GM12878 (cell line): ENCODE data around the gene KDM5B. TPM values are rescaled to one million over a fixed set of nuclear protein-coding genes. Genes with fewer than 3 reads are reported as not detected.

Experiments used
- ATAC-seq: fragments of 200-7000 bp; cut with Tn5 transposase; 3 replicates; pipeline ENCODE4 v1.9.1; 2020; ENCODE audit warnings: mild to moderate bottlenecking, moderate library complexity
- BruUV-seq: library from RNA; stranded (reverse); fragments of 400-500 nt; replicated peaks from 2 replicates; lab custom pipeline; 2021; lab: Mats Ljungman, UMichigan
- CTCF ChIA-PET: fragments of 300-600 bp; sonication (Branson Sonifier 250); formaldehyde crosslinking; extraction: SDS; loops from one replicate; lab custom pipeline; 2021; ENCODE audit warnings: inconsistent platforms; lab: Yijun Ruan, JAX
- POLR2A ChIA-PET: fragments of 350-600 bp; formaldehyde crosslinking; extraction: SDS; loops from one replicate; lab custom pipeline; 2021; ENCODE audit warnings: inconsistent platforms; lab: Charles Lee
- RAD21 ChIA-PET: fragments of 300-600 bp; sonication (Branson Sonifier 250); formaldehyde crosslinking; loops from one replicate; lab custom pipeline; 2023; ENCODE audit warnings: antibody characterized with exemption; ENCODE audit not compliant: unreplicated experiment; lab: Charles Lee
- SMC1A ChIA-PET: fragments of 300-600 bp; sonication (Branson Sonifier 250); formaldehyde crosslinking; loops from one replicate; lab custom pipeline; 2023; ENCODE audit not compliant: unreplicated experiment, uncharacterized antibody; lab: Charles Lee
- DNase-seq: peaks from one replicate; pipeline ENCODE4 v3.0.0-alpha.2; 2011; ENCODE audit warnings: low read depth, low spot score
- FAIRE-seq: peaks from 3 replicates; lab custom pipeline; 2011; peaks lifted over from hg19 to GRCh38; lab: Jason Lieb, UNC
- H2AFZ ChIP-seq: 2 replicates; pipeline ENCODE4 v1.6.0; 2011; ENCODE audit warnings: low read depth, low read length, control low read depth; ENCODE audit not compliant: control insufficient read depth
- H3K27ac ChIP-seq: 2 replicates; pipeline ENCODE4 v1.5.1; 2011; ENCODE audit warnings: control low read depth; ENCODE audit not compliant: control insufficient read depth, insufficient read depth
- H3K27me3 ChIP-seq, 2 experiments: replicated peaks in 1 of 2; 2 replicates each; pipeline versions ENCODE4 v1.6.0 to v1.6.1; 2011; ENCODE audit warnings: low read length in 1 of 2; ENCODE audit not compliant: control insufficient read depth in 2 of 2, insufficient read depth in 2 of 2
- H3K36me3 ChIP-seq, 2 experiments: 2 replicates each; pipeline ENCODE4 v1.5.1; 2011; ENCODE audit warnings: low read length in 1 of 2; ENCODE audit not compliant: control insufficient read depth in 2 of 2, insufficient read depth in 2 of 2
- H3K4me1 ChIP-seq: 2 replicates; pipeline ENCODE4 v1.6.1; 2011; ENCODE audit warnings: mild to moderate bottlenecking, low read length, moderate library complexity, mixed read lengths; ENCODE audit not compliant: control insufficient read depth, insufficient read depth
- H3K4me2 ChIP-seq: 2 replicates; pipeline ENCODE4 v1.6.0; 2011; ENCODE audit warnings: control low read depth; ENCODE audit not compliant: control insufficient read depth, insufficient read depth
- H3K4me3 ChIP-seq: fragments of 200-600 bp; sonication (generic); 2 replicates; pipeline ENCODE4 v1.5.1; 2016
- H3K79me2 ChIP-seq: 2 replicates; pipeline ENCODE4 v1.6.0; 2011; ENCODE audit warnings: low read length; ENCODE audit not compliant: control insufficient read depth, insufficient read depth
- H3K9ac ChIP-seq: 2 replicates; pipeline ENCODE4 v1.8.0; 2011; ENCODE audit warnings: low read length, control low read depth, mixed read lengths; ENCODE audit not compliant: control insufficient read depth, insufficient read depth
- H3K9me3 ChIP-seq: replicated peaks from 3 replicates; pipeline ENCODE4 v1.5.1; 2011; ENCODE audit warnings: mild to moderate bottlenecking, low read length; ENCODE audit not compliant: control insufficient read depth, insufficient read depth
- H4K20me1 ChIP-seq: 2 replicates; pipeline ENCODE4 v1.6.0; 2011; ENCODE audit not compliant: control insufficient read depth, insufficient read depth
- CBFB ChIP-seq: IDR thresholded peaks from 2 replicates; pipeline ENCODE4 v1.6.1; 2016; ENCODE audit warnings: antibody characterized with exemption, low read depth
- CEBPB ChIP-seq, 2 experiments: fragments of 150-350 bp in 1 of 2; IDR thresholded peaks; 2 replicates each; pipeline ENCODE4 v1.6.1; 2012 to 2014; ENCODE audit warnings: low read depth in 2 of 2, low read length in 2 of 2, borderline replicate concordance in 1 of 2, inconsistent platforms in 1 of 2
- GATAD2B ChIP-seq: fragments of 450-650 bp; conservative IDR thresholded peaks from 2 replicates; pipeline ENCODE4 v1.6.1; 2017; ENCODE audit warnings: low read depth, mild to moderate bottlenecking, moderate library complexity
- IRF4 ChIP-seq: IDR thresholded peaks from 2 replicates; pipeline ENCODE4 v1.6.1; 2011; ENCODE audit warnings: low read depth, low read length
- MLLT1 ChIP-seq: fragments of 450-650 bp; IDR thresholded peaks from 2 replicates; pipeline ENCODE4 v1.6.1; 2016; ENCODE audit warnings: mild to moderate bottlenecking
- TCF12 ChIP-seq: IDR thresholded peaks from 2 replicates; pipeline ENCODE4 v1.6.1; 2011; ENCODE audit warnings: low read depth, mild to moderate bottlenecking, low read length
- USF2 ChIP-seq: IDR thresholded peaks from 2 replicates; pipeline ENCODE4 v1.6.1; 2011; ENCODE audit warnings: low read depth, low read length, improper control_type of control experiment, borderline replicate concordance
- WGBS: methylation state at CpG from one replicate; pipeline ENCODE4 v1.1.6; 2016; ENCODE audit warnings: low lambda C conversion rate; ENCODE audit not compliant: insufficient replicate concordance, insufficient coverage; ENCODE audit errors: missing lambda C conversion rate; 5-methylcytosine and 5-hydroxymethylcytosine counted together
- in situ Hi-C: fragments of 300-500 bp; cut with MboI; formaldehyde crosslinking; loops from 9 replicates; pipeline ENCODE4 v1.14.3; 2018; ENCODE audit warnings: mixed read lengths
- intact Hi-C: fragments of 100-400 bp; cut with micrococcal nuclease; formaldehyde crosslinking; loops from one replicate; pipeline ENCODE4 v1.14.2; 2022; ENCODE audit not compliant: unreplicated experiment
- polyA plus RNA-seq, 11 experiments: library from polyadenylated mRNA; depleted of rRNA in 4 of 11; unstranded in 6 of 11; stranded (reverse) in 5 of 11; fragments of >200 nt; fragmentation: Nextera tagmentation in 4 of 11; fragmentation: Illumina TruSeq in 1 of 11; extraction: Ambion mirVana in 4 of 11; extraction: Trizol in 1 of 11; gene quantifications; 1 replicate in 1 of 11; 2 replicates in 10 of 11; pipeline versions ENCODE4 v1.2.1 to v1.2.3, GENCODE V29; 2011 to 2016; ENCODE audit warnings: inconsistent platforms in 2 of 11, missing spikeins in 2 of 11, low read depth in 1 of 11
- total RNA-seq, 4 experiments: library from RNA; depleted of rRNA in 3 of 4; stranded (reverse); fragments of >200 nt in 3 of 4; fragmentation: Illumina TruSeq in 1 of 4; extraction: Trizol in 1 of 4; gene quantifications; 2 replicates each; pipeline versions ENCODE4 v1.2.1 to v1.2.3, GENCODE V29; 2013 to 2021

Gene KDM5B
- total and polyA plus RNA-seq, 10 of the 15 experiments (the other 5 are each of a cell fraction or from before 2014, with no cell fraction given) = 1.7 to 26.6 (median 8.1) TPM

- DNase-seq (no peak), FAIRE-seq (no peak), ATAC-seq (no peak)
- H3K9me3 ChIP-seq = no peaks in the 10 kb centered on the region
- in situ Hi-C loops (no loop called here), intact Hi-C loops (loop anchor here (10.0 kb wide), 1 partner anchor 138 kb away; no protein-coding TSS in a partner anchor)
- H3K27me3 ChIP-seq = peaks cover 7 to 17% of the 10 kb centered on the region in 2 experiments
- H3K27ac ChIP-seq = no peak overlapping the region
- WGBS = 35% methylated on average over 4 of the region's 4 CpGs
- H4K20me1 ChIP-seq = no peaks in the 10 kb centered on the region
- no peaks in the 10 kb centered on the region for H3K79me2 ChIP-seq
- no peak overlapping the region for H3K9ac ChIP-seq
- SMC1A ChIA-PET = interaction anchor here (0.7 to 1.4 kb wide), 3 partner anchors 18 to 141 kb away, joined by 3 read pairs; no protein-coding TSS in a partner anchor
- no peak overlapping the region for H2AFZ ChIP-seq
- no peak for TF ChIP-seq CEBPB (IDR thresholded peaks at IDR 0.05; ENCODE audit: borderline replicate concordance in 1 of 2, low read depth in 2 of 2, low read length in 2 of 2)
- TF ChIP-seq CBFB = no peak
- CTCF ChIA-PET = interaction anchor here (0.9 to 1.3 kb wide), 6 partner anchors 10 to 476 kb away, joined by 3 to 4 read pairs (median 3); no protein-coding TSS in a partner anchor
- RAD21 ChIA-PET = interaction anchor here (0.6 to 1.6 kb wide), 2 partner anchors 325 to 369 kb away, joined by 3 to 4 read pairs; no protein-coding TSS in a partner anchor
- POLR2A ChIA-PET = no interaction called here
- H3K4me3 ChIP-seq = no peak overlapping the region
- no TSS peak for BruUV-seq
- H3K4me2 ChIP-seq = no peak overlapping the region
- H3K4me1 ChIP-seq = no peaks in the 10 kb centered on the region
- no peaks in the 10 kb centered on the region for H3K36me3 ChIP-seq
Measured at GRCh38 chr1:202713110-202713509, 95.1 kb downstream of the KDM5B start.

- intact Hi-C loops (loop anchor here (10.0 kb wide), 1 partner anchor 137 kb away; no protein-coding TSS in a partner anchor), in situ Hi-C loops (no loop called here)
- DNase-seq (no peak), FAIRE-seq (no peak), ATAC-seq (no peak)
- no peaks in the 10 kb centered on the region for H3K79me2 ChIP-seq
- POLR2A ChIA-PET = no interaction called here
- no peak overlapping the region for H3K4me2 ChIP-seq
- no peak overlapping the region for H3K9ac ChIP-seq
- CTCF ChIA-PET = interaction anchor here (1.0 to 1.2 kb wide), 2 partner anchors 9 to 31 kb away, joined by 3 read pairs; no protein-coding TSS in a partner anchor
- no peaks in the 10 kb centered on the region for H3K4me1 ChIP-seq
- no peaks in the 10 kb centered on the region for H3K9me3 ChIP-seq
- RAD21 ChIA-PET = no interaction called here
- no peak overlapping the region for H3K27ac ChIP-seq
- no peaks in the 10 kb centered on the region for H3K36me3 ChIP-seq
- no peak for TF ChIP-seq USF2
- TF ChIP-seq TCF12 = no peak
- TF ChIP-seq GATAD2B = no peak
- TF ChIP-seq IRF4 = no peak
- no peak for TF ChIP-seq MLLT1
- SMC1A ChIA-PET = interaction anchor here (1.4 kb wide), 1 partner anchor 19 kb away, joined by 3 read pairs; no protein-coding TSS in a partner anchor
- BruUV-seq = no TSS peak
- WGBS = 64% methylated on average over 9 of the region's 9 CpGs
- peaks cover 11 to 12% of the 10 kb centered on the region in 2 experiments for H3K27me3 ChIP-seq
- H4K20me1 ChIP-seq = no peaks in the 10 kb centered on the region
- no peak overlapping the region for H2AFZ ChIP-seq
- H3K4me3 ChIP-seq = no peak overlapping the region
Measured at GRCh38 chr1:202711949-202712635, 96.1 kb downstream of the KDM5B start.
